ENCODE measurements around the gene FLVCR1.
"Not testable (repeated sequence)": the region's sequence is repeated elsewhere in the genome, so short reads cannot be mapped to it uniquely, and the experiment has no call there.

The FLVCR1 gene

GRCh38 chr1:212838145-212838544 lies 19.9 kb upstream of the FLVCR1 start:
- TF ChIP-seq, protein P1, sequence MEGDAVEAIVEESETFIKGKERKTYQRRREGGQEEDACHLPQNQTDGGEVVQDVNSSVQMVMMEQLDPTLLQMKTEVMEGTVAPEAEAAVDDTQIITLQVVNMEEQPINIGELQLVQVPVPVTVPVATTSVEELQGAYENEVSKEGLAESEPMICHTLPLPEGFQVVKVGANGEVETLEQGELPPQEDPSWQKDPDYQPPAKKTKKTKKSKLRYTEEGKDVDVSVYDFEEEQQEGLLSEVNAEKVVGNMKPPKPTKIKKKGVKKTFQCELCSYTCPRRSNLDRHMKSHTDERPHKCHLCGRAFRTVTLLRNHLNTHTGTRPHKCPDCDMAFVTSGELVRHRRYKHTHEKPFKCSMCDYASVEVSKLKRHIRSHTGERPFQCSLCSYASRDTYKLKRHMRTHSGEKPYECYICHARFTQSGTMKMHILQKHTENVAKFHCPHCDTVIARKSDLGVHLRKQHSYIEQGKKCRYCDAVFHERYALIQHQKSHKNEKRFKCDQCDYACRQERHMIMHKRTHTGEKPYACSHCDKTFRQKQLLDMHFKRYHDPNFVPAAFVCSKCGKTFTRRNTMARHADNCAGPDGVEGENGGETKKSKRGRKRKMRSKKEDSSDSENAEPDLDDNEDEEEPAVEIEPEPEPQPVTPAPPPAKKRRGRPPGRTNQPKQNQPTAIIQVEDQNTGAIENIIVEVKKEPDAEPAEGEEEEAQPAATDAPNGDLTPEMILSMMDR (IDR thresholded peaks at IDR 0.05; ENCODE audit: low read depth, low read length), result no peak
- H3K4me3 ChIP-seq (ENCODE audit: low read depth, low read length), result no peak overlapping the region
- in situ Hi-C loops (cut with HindIII; ENCODE audit: low sequenced_read_pairs), result no loop called here
- no peak for DNase-seq (ENCODE audit: low read depth, low spot score)

GRCh38 chr1:212844521-212844920 lies 13.6 kb upstream of the FLVCR1 start:
- DNase-seq (ENCODE audit: low read depth, low spot score); in situ Hi-C loops (cut with HindIII; ENCODE audit: low sequenced_read_pairs); H3K4me3 ChIP-seq (ENCODE audit: low read depth, low read length): not testable (repeated sequence)

- DNase-seq (ENCODE audit: low read depth, low spot score), result no peak
- in situ Hi-C loops (cut with HindIII; ENCODE audit: low sequenced_read_pairs), result no loop called here
- TF ChIP-seq, protein P1 (IDR thresholded peaks at IDR 0.05; ENCODE audit: low read depth, low read length), result no peak
- H3K4me3 ChIP-seq (ENCODE audit: low read depth, low read length), result no peak within 1 kb of the TSS
Observed at GRCh38 chr1:212847549-212847948, 10.5 kb upstream of the FLVCR1 start, which contains the start of gene SPATA45. SPATA45 (minus strand) TSS chr1:212847649; CDS start chr1:212836149, 11,500 bp downstream.

DNA sequence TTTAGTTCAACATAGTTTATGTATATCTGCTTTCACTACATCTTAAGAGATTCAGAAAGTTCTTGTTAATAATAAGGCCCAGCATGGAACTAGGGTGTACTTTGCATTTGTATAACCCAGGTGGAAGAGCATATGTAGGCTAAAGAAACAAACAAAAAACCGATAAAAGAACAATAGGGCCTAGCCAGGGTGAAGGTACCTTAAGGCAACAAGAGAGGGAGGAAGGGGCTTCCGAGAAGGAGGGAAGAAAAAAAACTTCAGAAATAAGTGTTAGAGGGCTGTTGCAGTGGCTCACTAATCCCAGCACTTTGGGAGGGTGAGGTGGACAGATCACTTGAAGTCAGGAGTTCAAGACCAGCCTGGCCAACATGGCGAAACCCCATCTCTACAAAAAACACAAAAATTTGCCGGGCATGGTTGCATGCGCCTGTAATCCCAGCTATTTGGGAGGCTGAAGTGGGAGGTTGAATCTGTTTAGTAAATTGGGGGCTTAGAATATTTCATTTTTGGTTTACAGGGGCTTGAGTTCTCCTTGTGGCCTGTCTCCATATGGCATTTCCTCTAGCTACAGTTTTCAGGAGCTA lies 5.9 kb upstream of the FLVCR1 start:
- no peak overlapping the region for H3K4me3 ChIP-seq (ENCODE audit: low read depth, low read length)
- in situ Hi-C loops (cut with HindIII; ENCODE audit: low sequenced_read_pairs), result no loop called here
- no peak for DNase-seq (ENCODE audit: low read depth, low spot score)
- TF ChIP-seq, protein P1 (IDR thresholded peaks at IDR 0.05; ENCODE audit: low read depth, low read length), result no peak

- DNase-seq (ENCODE audit: low read depth, low spot score), result no peak
- H3K4me3 ChIP-seq (ENCODE audit: low read depth, low read length), result no peak overlapping the region
- TF ChIP-seq, protein P1 (IDR thresholded peaks at IDR 0.05; ENCODE audit: low read depth, low read length), result no peak
- in situ Hi-C loops (cut with HindIII; ENCODE audit: low sequenced_read_pairs), result no loop called here
Observed at GRCh38 chr1:212853658-212854057, 4.4 kb upstream of the FLVCR1 start.

- DNase-seq (ENCODE audit: low read depth, low spot score), result no peak
- in situ Hi-C loops (cut with HindIII; ENCODE audit: low sequenced_read_pairs), result no loop called here
- TF ChIP-seq, protein P1 (IDR thresholded peaks at IDR 0.05; ENCODE audit: low read depth, low read length), result no peak
- H3K4me3 ChIP-seq (ENCODE audit: low read depth, low read length), result no peak overlapping the region
Observed at GRCh38 chr1:212856755-212857154, 1.3 kb upstream of the FLVCR1 start.

- TF ChIP-seq, protein P1 (IDR thresholded peaks at IDR 0.05; ENCODE audit: low read depth, low read length), result no peak
- in situ Hi-C loops (cut with HindIII; ENCODE audit: low sequenced_read_pairs), result no loop called here
- H3K4me3 ChIP-seq (ENCODE audit: low read depth, low read length), result peak overlapping the region; percentile 80
- peak; percentile 34 for DNase-seq (ENCODE audit: low read depth, low spot score)
Observed at GRCh38 chr1:212858461-212859265, 588 bp downstream of the FLVCR1 start.
